IMR-90 (cell line): ENCODE results near the gene COL23A1. TPM values are rescaled to one million over a fixed set of nuclear protein-coding genes. Genes with fewer than 3 reads are reported as not detected.

Experiments used
- ATAC-seq: fragments of 200-7000 bp; cut with Tn5 transposase; 2 replicates; pipeline ENCODE4 v1.9.1; 2020; ENCODE audit warnings: low read depth, mild to moderate bottlenecking, moderate library complexity
- BruUV-seq: library from RNA; stranded (reverse); fragments of 400-500 nt; replicated peaks from 2 replicates; lab custom pipeline; 2021; lab: Mats Ljungman, UMichigan
- CTCF ChIA-PET: fragments of 300-600 bp; formaldehyde crosslinking; extraction: SDS; loops from one replicate; lab custom pipeline; 2021; ENCODE audit warnings: antibody characterized with exemption; lab: Yijun Ruan, JAX
- POLR2A ChIA-PET: fragments of 300-600 bp; sonication (Branson Sonifier 250); formaldehyde crosslinking; loops from one replicate; lab custom pipeline; 2022; ENCODE audit warnings: antibody characterized with exemption; ENCODE audit not compliant: unreplicated experiment; lab: Charles Lee
- DNase-seq: peaks from one replicate; pipeline ENCODE4 v3.0.0; 2013
- H2AFZ ChIP-seq: replicated peaks from 2 replicates; pipeline ENCODE3; 2013; ENCODE audit warnings: low read length, mild to moderate bottlenecking; ENCODE audit not compliant: poor library complexity
- H2AK5ac ChIP-seq: 2 replicates; pipeline ENCODE4 v1.6.1; 2013; ENCODE audit warnings: low read depth, low read length, inconsistent platforms
- H2AK9ac ChIP-seq: replicated peaks from 2 replicates; pipeline ENCODE3; 2013; ENCODE audit warnings: mild to moderate bottlenecking, low read depth, low read length, moderate library complexity; ENCODE audit not compliant: poor library complexity
- H2BK120ac ChIP-seq: 2 replicates; pipeline ENCODE4 v1.6.1; 2013; ENCODE audit warnings: low read depth, low read length, inconsistent platforms
- H2BK15ac ChIP-seq: 3 replicates; pipeline ENCODE4 v1.6.1; 2013; ENCODE audit warnings: low read depth, low read length, inconsistent platforms
- H2BK20ac ChIP-seq: 2 replicates; pipeline ENCODE4 v1.6.1; 2013; ENCODE audit warnings: low read depth, mild to moderate bottlenecking, inconsistent platforms, low read length, moderate library complexity
- H2BK5ac ChIP-seq: 2 replicates; pipeline ENCODE4 v1.6.1; 2013; ENCODE audit warnings: mild to moderate bottlenecking, low read depth, low read length, inconsistent platforms; ENCODE audit not compliant: poor library complexity, severe bottlenecking
- H3K14ac ChIP-seq: replicated peaks from 2 replicates; pipeline ENCODE4 v1.6.1; 2013; ENCODE audit warnings: low read depth, low read length, inconsistent platforms
- H3K18ac ChIP-seq: 2 replicates; pipeline ENCODE4 v1.6.1; 2013; ENCODE audit warnings: low read depth, low read length, control low read depth
- H3K23ac ChIP-seq: 2 replicates; pipeline ENCODE4 v1.6.1; 2013; ENCODE audit warnings: low read depth, low read length, inconsistent platforms
- H3K27ac ChIP-seq: 2 replicates; pipeline ENCODE4 v1.5.1; 2013; ENCODE audit warnings: mild to moderate bottlenecking, control low read depth, low read length; ENCODE audit not compliant: insufficient read depth
- H3K27me3 ChIP-seq: 2 replicates; pipeline ENCODE4 v1.6.1; 2013; ENCODE audit warnings: low read length; ENCODE audit not compliant: control insufficient read depth, insufficient read depth
- H3K36me3 ChIP-seq: 2 replicates; pipeline ENCODE4 v1.6.1; 2013; ENCODE audit warnings: low read length, mixed read lengths; ENCODE audit not compliant: control insufficient read depth, insufficient read depth
- H3K4ac ChIP-seq: 2 replicates; pipeline ENCODE4 v1.6.1; 2013; ENCODE audit warnings: low read depth, low read length, inconsistent platforms
- H3K4me1 ChIP-seq: 2 replicates; pipeline ENCODE4 v1.6.1; 2013; ENCODE audit warnings: low read length, mixed read lengths; ENCODE audit not compliant: control insufficient read depth, insufficient read depth
- H3K4me2 ChIP-seq: 2 replicates; pipeline ENCODE4 v1.6.1; 2013; ENCODE audit warnings: low read depth, mild to moderate bottlenecking, control low read depth, low read length, moderate library complexity
- H3K4me3 ChIP-seq: 2 replicates; pipeline ENCODE4 v1.5.1; 2013; ENCODE audit warnings: low read depth, mild to moderate bottlenecking, control low read depth, low read length, moderate library complexity; ENCODE audit not compliant: insufficient read depth
- H3K56ac ChIP-seq: 2 replicates; pipeline ENCODE4 v1.6.1; 2013; ENCODE audit warnings: low read length, inconsistent platforms; ENCODE audit not compliant: insufficient read depth; ENCODE audit errors: extremely low read depth
- H3K79me1 ChIP-seq, 2 experiments: 2 replicates each; pipeline ENCODE4 v1.6.1; 2013; ENCODE audit warnings: low read length in 2 of 2, inconsistent platforms in 1 of 2, low read depth in 1 of 2
- H3K9ac ChIP-seq: 2 replicates; pipeline ENCODE4 v1.6.1; 2013; ENCODE audit warnings: low read depth, low read length, control low read depth
- H3K9me1 ChIP-seq: 2 replicates; pipeline ENCODE4 v1.6.1; 2013; ENCODE audit warnings: low read length, inconsistent platforms; ENCODE audit not compliant: insufficient read depth
- H3K9me3 ChIP-seq: 2 replicates; pipeline ENCODE4 v1.6.1; 2013; ENCODE audit warnings: low read length; ENCODE audit not compliant: control insufficient read depth, insufficient read depth
- H4K20me1 ChIP-seq: 2 replicates; pipeline ENCODE4 v1.6.1; 2013; ENCODE audit warnings: low read length, inconsistent platforms; ENCODE audit not compliant: insufficient read depth
- H4K5ac ChIP-seq: 2 replicates; pipeline ENCODE4 v1.6.1; 2013; ENCODE audit warnings: mild to moderate bottlenecking, low read depth, low read length, control low read depth
- H4K8ac ChIP-seq, 2 experiments: 2 replicates each; pipeline ENCODE4 v1.6.1; 2013; ENCODE audit warnings: low read depth in 2 of 2, low read length in 2 of 2, control low read depth in 1 of 2, inconsistent platforms in 1 of 2
- H4K91ac ChIP-seq: 2 replicates; pipeline ENCODE4 v1.6.1; 2013; ENCODE audit warnings: low read depth, low read length, inconsistent platforms; ENCODE audit not compliant: insufficient read depth
- BHLHE40 ChIP-seq: fragments of 150-350 bp; IDR thresholded peaks from 2 replicates; pipeline ENCODE4 v1.6.1; 2016; ENCODE audit warnings: mild to moderate bottlenecking, low read depth, low read length
- CEBPB ChIP-seq: IDR thresholded peaks from 2 replicates; pipeline ENCODE4 v1.6.1; 2012; ENCODE audit warnings: low read depth, low read length, improper control_type of control experiment
- CTCF ChIP-seq: conservative IDR thresholded peaks from 2 replicates; pipeline ENCODE4 v1.5.1; 2012; ENCODE audit warnings: mild to moderate bottlenecking, low read depth, low read length, improper control_type of control experiment
- MAFK ChIP-seq: IDR thresholded peaks from 2 replicates; pipeline ENCODE4 v1.6.1; 2012; ENCODE audit warnings: low read depth, low read length, improper control_type of control experiment
- MAZ ChIP-seq: IDR thresholded peaks from 2 replicates; pipeline ENCODE4 v1.6.1; 2012; ENCODE audit warnings: low read depth, mild to moderate bottlenecking, low read length, improper control_type of control experiment, moderate library complexity, borderline replicate concordance
- MXI1 ChIP-seq: IDR thresholded peaks from 2 replicates; pipeline ENCODE4 v1.6.1; 2012; ENCODE audit warnings: low read depth, mild to moderate bottlenecking, low read length, moderate library complexity, borderline replicate concordance
- NFE2L2 ChIP-seq: fragments of 150-350 bp; IDR thresholded peaks from 2 replicates; pipeline ENCODE4 v1.6.1; 2016; ENCODE audit warnings: low read depth, mild to moderate bottlenecking, low read length
- RAD21 ChIP-seq: IDR thresholded peaks from 2 replicates; pipeline ENCODE4 v1.6.1; 2012; ENCODE audit warnings: low read length, improper control_type of control experiment
- RCOR1 ChIP-seq: IDR thresholded peaks from 2 replicates; pipeline ENCODE4 v1.6.1; 2012; ENCODE audit warnings: mild to moderate bottlenecking, low read length, improper control_type of control experiment; ENCODE audit not compliant: insufficient replicate concordance
- RFX5 ChIP-seq: IDR thresholded peaks from 2 replicates; pipeline ENCODE4 v1.8.0; 2012; ENCODE audit warnings: low read depth, mild to moderate bottlenecking, low read length, moderate library complexity
- SMC3 ChIP-seq: fragments of 150-350 bp; IDR thresholded peaks from 2 replicates; pipeline ENCODE4 v1.6.1; 2016; ENCODE audit warnings: low read depth, mild to moderate bottlenecking, antibody characterized with exemption, low read length, moderate library complexity
- WGBS, 2 experiments: methylation state at CpG; one replicate each; pipeline versions ENCODE4 v1.1.5 to v1.1.7; 2013; ENCODE audit warnings: missing lambda C conversion rate in 2 of 2; ENCODE audit not compliant: insufficient read length in 1 of 2; ENCODE audit errors: extremely low coverage in 2 of 2; 5-methylcytosine and 5-hydroxymethylcytosine counted together
- dilution Hi-C: fragments of 300-500 bp; cut with HindIII; formaldehyde crosslinking; loops from one replicate; pipeline ENCODE4 v1.14.3; 2018; ENCODE audit warnings: low sequenced_read_pairs; ENCODE audit not compliant: unreplicated experiment
- in situ Hi-C: fragments of 300-500 bp; cut with MboI; formaldehyde crosslinking; loops from 3 replicates; pipeline ENCODE4 v1.14.3; 2019; ENCODE audit warnings: low sequenced_read_pairs, inconsistent platforms, mixed read lengths
- intact Hi-C: fragments of 100-400 bp; cut with micrococcal nuclease; formaldehyde crosslinking; loops from 2 replicates; pipeline ENCODE4 v1.10.0; 2022
- polyA plus RNA-seq, 3 experiments: library from polyadenylated mRNA; depleted of rRNA; stranded (reverse); fragments of >200 nt; gene quantifications; 2 replicates each; pipeline ENCODE4 v1.2.3, GENCODE V29; 2012; ENCODE audit warnings: low replicate concordance in 1 of 3
- total RNA-seq: library from RNA; depleted of rRNA; stranded (reverse); fragments of >200 nt; gene quantifications from 2 replicates; pipeline ENCODE4 v1.2.3, GENCODE V29; 2012
- TF ChIP-seq, protein P1 (sequence below): fragments of 150-350 bp; IDR thresholded peaks from 2 replicates; pipeline ENCODE4 v1.6.1; 2016; ENCODE audit warnings: low read depth, mild to moderate bottlenecking, low read length, moderate library complexity, borderline replicate concordance

Gene COL23A1
- total and polyA plus RNA-seq, 2 of the 4 experiments (the other 2 are of a cell fraction): not detected

GRCh38 chr5:178535299-178536175 is 54.7 kb downstream of the COL23A1 start (continued):
- TF ChIP-seq CTCF (no peak), BHLHE40 (no peak)

GRCh38 chr5:178533136-178533535 is 57.1 kb downstream of the COL23A1 start:
- no peak for DNase-seq
- H4K20me1 ChIP-seq: no peaks in the 10 kb centered on the region
- BruUV-seq: no TSS peak
- dilution Hi-C loops: no loop called here
- H2AK9ac ChIP-seq: no peak overlapping the region
- no peak overlapping the region for H2AK5ac ChIP-seq
- no peak overlapping the region for H2BK120ac ChIP-seq
- no peaks in the 10 kb centered on the region for H3K36me3 ChIP-seq
- POLR2A ChIA-PET: no interaction called here
- no peak overlapping the region for H2BK5ac ChIP-seq
- H3K4me2 ChIP-seq: no peak overlapping the region
- H3K27ac ChIP-seq: no peak overlapping the region
- no peak overlapping the region for H3K4me3 ChIP-seq
- TF ChIP-seq RAD21 (no peak), RFX5 (no peak), MXI1 (no peak), BHLHE40 (no peak), MAFK (no peak), CEBPB (no peak), NFE2L2 (no peak), SMC3 (no peak), MAZ (no peak), RCOR1 (no peak)
- TF ChIP-seq, protein P1, sequence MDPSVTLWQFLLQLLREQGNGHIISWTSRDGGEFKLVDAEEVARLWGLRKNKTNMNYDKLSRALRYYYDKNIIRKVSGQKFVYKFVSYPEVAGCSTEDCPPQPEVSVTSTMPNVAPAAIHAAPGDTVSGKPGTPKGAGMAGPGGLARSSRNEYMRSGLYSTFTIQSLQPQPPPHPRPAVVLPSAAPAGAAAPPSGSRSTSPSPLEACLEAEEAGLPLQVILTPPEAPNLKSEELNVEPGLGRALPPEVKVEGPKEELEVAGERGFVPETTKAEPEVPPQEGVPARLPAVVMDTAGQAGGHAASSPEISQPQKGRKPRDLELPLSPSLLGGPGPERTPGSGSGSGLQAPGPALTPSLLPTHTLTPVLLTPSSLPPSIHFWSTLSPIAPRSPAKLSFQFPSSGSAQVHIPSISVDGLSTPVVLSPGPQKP: no peak
- no peak overlapping the region for H4K5ac ChIP-seq
- CTCF ChIA-PET: no interaction called here
- no peak overlapping the region for H3K4ac ChIP-seq
- intact Hi-C loops: no loop called here
- WGBS, 2 experiments: no CpG with 5 or more reads among the region's 10 CpGs
- peaks cover 45% of the 10 kb centered on the region for H3K9me3 ChIP-seq
- no peak overlapping the region for H2BK15ac ChIP-seq
- H3K18ac ChIP-seq: no peak overlapping the region
- no peak overlapping the region for H3K56ac ChIP-seq
- ATAC-seq: no peak
- no peak overlapping the region for H3K9ac ChIP-seq
- no peaks in the 10 kb centered on the region for H3K9me1 ChIP-seq
- no peak overlapping the region for H3K23ac ChIP-seq
- H3K4me1 ChIP-seq: no peaks in the 10 kb centered on the region
- in situ Hi-C loops: no loop called here
- no peak overlapping the region for H3K14ac ChIP-seq
- H3K27me3 ChIP-seq: no peaks in the 10 kb centered on the region
- H2BK20ac ChIP-seq: no peak overlapping the region
- no peaks in the 10 kb centered on the region for H3K79me1 ChIP-seq
- H2AFZ ChIP-seq: no peak overlapping the region
- H4K8ac ChIP-seq: no peak overlapping the region
- no peak overlapping the region for H4K91ac ChIP-seq
